MCF 10A (cell line): Measurements from ENCODE around the gene GSS. TPM values are rescaled to one million over a fixed set of nuclear protein-coding genes. Genes with fewer than 3 reads are reported as not detected.

Source experiments
- BruUV-seq: library from RNA; stranded (reverse); fragments of 400-500 nt; replicated peaks from 2 replicates; lab custom pipeline; 2021; lab: Mats Ljungman, UMichigan
- CTCF ChIA-PET: fragments of 300-600 bp; sonication (Branson Sonifier 250); formaldehyde crosslinking; extraction: SDS; loops from one replicate; lab custom pipeline; 2021; ENCODE audit warnings: antibody characterized with exemption, inconsistent platforms; lab: Yijun Ruan, JAX
- POLR2A ChIA-PET: fragments of 300-600, 350-650 bp; sonication (Branson Sonifier 250); formaldehyde crosslinking; extraction: SDS; loops from one replicate; lab custom pipeline; 2020; ENCODE audit warnings: antibody characterized with exemption, inconsistent platforms; lab: Yijun Ruan, JAX
- DNase-seq: peaks from one replicate; pipeline ENCODE4 v3.0.0-alpha.2; 2018; ENCODE audit not compliant: unreplicated experiment
- H3K27ac Mint-ChIP-seq: one replicate; pipeline ENCODE4 v1.8.0; 2022; ENCODE audit warnings: mild to moderate bottlenecking, low read depth, mixed read lengths; ENCODE audit not compliant: unreplicated experiment
- H3K27me3 Mint-ChIP-seq: one replicate; pipeline ENCODE4 v1.8.0; 2022; ENCODE audit warnings: mixed read lengths; ENCODE audit not compliant: insufficient read depth, unreplicated experiment
- H3K36me3 Mint-ChIP-seq: one replicate; pipeline ENCODE4 v1.8.0; 2022; ENCODE audit warnings: mild to moderate bottlenecking, moderate library complexity, mixed read lengths; ENCODE audit not compliant: insufficient read depth, unreplicated experiment
- H3K4me1 Mint-ChIP-seq: one replicate; pipeline ENCODE4 v1.8.0; 2022; ENCODE audit warnings: mixed read lengths; ENCODE audit not compliant: insufficient read depth, unreplicated experiment
- H3K4me3 Mint-ChIP-seq: one replicate; pipeline ENCODE4 v1.8.0; 2022; ENCODE audit warnings: mild to moderate bottlenecking, moderate library complexity, mixed read lengths; ENCODE audit not compliant: unreplicated experiment
- H3K9me3 Mint-ChIP-seq: one replicate; pipeline ENCODE4 v1.8.0; 2022; ENCODE audit warnings: mixed read lengths; ENCODE audit not compliant: unreplicated experiment
- CTCF ChIP-seq: fragments of 200-600 bp; IDR thresholded peaks from one replicate; pipeline ENCODE4 v1.8.0; 2022; ENCODE audit warnings: antibody characterized with exemption, mild to moderate bottlenecking; ENCODE audit not compliant: unreplicated experiment
- intact Hi-C: fragments of 100-400 bp; cut with micrococcal nuclease; formaldehyde crosslinking; loops from 2 replicates; pipeline ENCODE4 v1.14.1; 2022
- total RNA-seq: library from RNA; stranded (reverse); gene quantifications from 2 replicates; pipeline ENCODE4 v1.2.3, GENCODE V29; 2022

GSS gene
- total RNA-seq, 1 experiment from 2014 or later: 115 TPM

GRCh38 chr20:34970846-34971560 lies 15.4 kb upstream of the GSS start:
- Mint-ChIP-seq H3K27me3 (peaks cover 25% of the 10 kb centered on the region), H3K36me3 (no peaks in the 10 kb centered on the region), H3K27ac (no peak overlapping the region), H3K4me1 (no peaks in the 10 kb centered on the region), H3K9me3 (no peaks in the 10 kb centered on the region), H3K4me3 (no peak overlapping the region)
- BruUV-seq: no TSS peak
- CTCF ChIA-PET: interaction anchor here (0.6 to 0.9 kb wide), 5 partner anchors 13 to 237 kb away, joined by 3 to 4 read pairs (median 3); partner anchors contain the start of gene GGT7
- POLR2A ChIA-PET: no interaction called here
- DNase-seq: no peak
- intact Hi-C loops: no loop called here
- TF ChIP-seq CTCF: no peak

- H3K27ac Mint-ChIP-seq: no peak overlapping the region
- no peaks in the 10 kb centered on the region for H3K36me3 Mint-ChIP-seq
- ChIA-PET CTCF (interaction anchor here (0.6 to 0.9 kb wide), 3 partner anchors 12 to 135 kb away, joined by 3 read pairs; no protein-coding TSS in a partner anchor), POLR2A (interaction anchor here (1.3 kb wide), 1 partner anchor 94 kb away, joined by 3 read pairs; the partner anchor contains the start of gene ACSS2)
- H3K27me3 Mint-ChIP-seq: peaks cover 25% of the 10 kb centered on the region
- intact Hi-C loops: no loop called here
- no peak for DNase-seq
- no TSS peak for BruUV-seq
- H3K4me3 Mint-ChIP-seq: no peak overlapping the region
- TF ChIP-seq CTCF: no peak
- H3K9me3 Mint-ChIP-seq: no peaks in the 10 kb centered on the region
- H3K4me1 Mint-ChIP-seq: no peaks in the 10 kb centered on the region
Measured at GRCh38 chr20:34970193-34970840, 14.7 kb upstream of the GSS start.

GRCh38 chr20:34968042-34968775 lies 12.6 kb upstream of the GSS start:
- no peak for DNase-seq
- POLR2A ChIA-PET: interaction anchor here (1.2 kb wide), 1 partner anchor 41 kb away, joined by 4 read pairs; no protein-coding TSS in a partner anchor
- Mint-ChIP-seq H3K27me3 (peaks cover 6% of the 10 kb centered on the region), H3K9me3 (no peaks in the 10 kb centered on the region), H3K36me3 (no peaks in the 10 kb centered on the region), H3K4me1 (no peaks in the 10 kb centered on the region), H3K27ac (no peak overlapping the region), H3K4me3 (no peak overlapping the region)
- CTCF ChIA-PET: interaction anchor here (0.7 kb wide), 2 partner anchors 9 to 12 kb away, joined by 3 read pairs; no protein-coding TSS in a partner anchor
- intact Hi-C loops: no loop called here
- BruUV-seq: no TSS peak
- TF ChIP-seq CTCF: no peak
